Measurements from ENCODE around the gene VAMP2. TPM values are rescaled to one million over a fixed set of nuclear protein-coding genes. Genes with fewer than 3 reads are reported as not detected.

Gene VAMP2
- total RNA-seq, 2 donors from 2014 or later: 32.1 to 32.2 TPM

DNA sequence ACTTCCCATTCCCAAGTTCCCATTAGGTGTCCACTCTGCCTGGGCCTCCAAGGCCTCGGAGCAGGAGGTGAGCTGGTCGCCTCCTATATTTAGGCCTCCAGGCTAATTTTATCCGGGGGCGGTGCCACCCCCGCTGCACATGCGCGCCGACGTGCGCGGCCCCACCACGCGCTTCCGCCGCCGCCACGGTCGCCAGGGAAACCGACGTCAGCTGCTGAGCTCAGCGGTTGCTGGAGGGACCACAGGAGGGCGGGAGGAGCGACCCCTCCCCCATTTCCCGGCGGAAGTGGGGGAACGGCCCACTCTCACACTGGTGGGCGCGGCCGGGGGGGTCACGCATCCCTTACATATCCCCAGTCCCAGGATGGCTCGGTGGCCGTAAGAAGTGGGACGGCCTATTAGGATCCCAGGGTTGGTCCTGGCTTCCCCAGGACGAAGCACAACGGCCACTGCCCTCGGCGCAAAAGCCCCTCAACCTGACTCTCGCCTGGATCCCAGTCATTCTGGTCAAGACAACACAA lies 11.6 kb downstream of the VAMP2 start:
- Histone ChIP-seq H3K9me3 (ENCODE audit: control insufficient read depth, low read length) (no peaks in the 10 kb centered on the region), H3K36me3 (ENCODE audit: control insufficient read depth, insufficient read depth, low read length) (peaks cover 41% of the 10 kb centered on the region), H3K9ac (ENCODE audit: extremely low read depth, low read length, poor library complexity, severe bottlenecking) (peak overlapping the region; percentile 80), H3K4me3 (ENCODE audit: low read length) (peak overlapping the region; percentile 93), H3K4me1 (ENCODE audit: control insufficient read depth, insufficient read depth, low read length) (peaks cover 6% of the 10 kb centered on the region), H3K27ac (ENCODE audit: low read depth, low read length) (peak overlapping the region; percentile 76), H3K27me3 (ENCODE audit: control insufficient read depth, insufficient read depth, low read length, poor library complexity, severe bottlenecking) (no peaks in the 10 kb centered on the region)
- peaks cover 11% of the 10 kb centered on the region for H3K4me1 Mint-ChIP-seq
- H3K4me3 Mint-ChIP-seq: no peak overlapping the region
- peaks cover 27% of the 10 kb centered on the region for H3K36me3 Mint-ChIP-seq (ENCODE audit: low read depth)
- WGBS, 2 experiments (ENCODE audit: insufficient coverage in 1 of 2, insufficient read length in 1 of 2): 2 to 4% methylated on average over 18 to 38 of the region's 38 CpGs
- no peaks in the 10 kb centered on the region for H3K27me3 Mint-ChIP-seq (ENCODE audit: insufficient read depth)
- peak overlapping the region; percentile 92 for H3K27ac Mint-ChIP-seq
- H3K9me3 Mint-ChIP-seq: no peaks in the 10 kb centered on the region
- DNase-seq: peak; percentile 90
- TF ChIP-seq CTCF (conservative IDR thresholded peaks at IDR 0.05): no peak

- WGBS, 2 experiments (ENCODE audit: insufficient coverage in 1 of 2, insufficient read length in 1 of 2): 89 to 91% methylated on average over 12 to 18 of the region's 18 CpGs
- peaks cover under 1% of the 10 kb centered on the region for H3K4me1 ChIP-seq (ENCODE audit: control insufficient read depth, insufficient read depth, low read length)
- H3K36me3 ChIP-seq (ENCODE audit: control insufficient read depth, insufficient read depth, low read length): peaks cover 48% of the 10 kb centered on the region
- DNase-seq: no peak
- peaks cover 11% of the 10 kb centered on the region for H3K4me1 Mint-ChIP-seq
- no peaks in the 10 kb centered on the region for H3K27me3 ChIP-seq (ENCODE audit: control insufficient read depth, insufficient read depth, low read length, poor library complexity, severe bottlenecking)
- TF ChIP-seq CTCF (conservative IDR thresholded peaks at IDR 0.05): no peak
- H3K27ac ChIP-seq (ENCODE audit: low read depth, low read length): peak overlapping the region; percentile 58
- peak overlapping the region; percentile 93 for H3K4me3 ChIP-seq (ENCODE audit: low read length)
- no peaks in the 10 kb centered on the region for H3K27me3 Mint-ChIP-seq (ENCODE audit: insufficient read depth)
- H3K36me3 Mint-ChIP-seq (ENCODE audit: low read depth): peaks cover 32% of the 10 kb centered on the region
- H3K9me3 ChIP-seq (ENCODE audit: control insufficient read depth, low read length): no peaks in the 10 kb centered on the region
- peak overlapping the region; percentile 80 for H3K9ac ChIP-seq (ENCODE audit: extremely low read depth, low read length, poor library complexity, severe bottlenecking)
- no peak overlapping the region for H3K27ac Mint-ChIP-seq
- no peak overlapping the region for H3K4me3 Mint-ChIP-seq
- H3K9me3 Mint-ChIP-seq: no peaks in the 10 kb centered on the region
Observed at GRCh38 chr17:8150194-8151119, 12.3 kb downstream of the VAMP2 start.

GRCh38 chr17:8149419-8150193 lies 13.1 kb downstream of the VAMP2 start:
- H3K36me3 Mint-ChIP-seq (ENCODE audit: low read depth): peaks cover 38% of the 10 kb centered on the region
- H3K27ac ChIP-seq (ENCODE audit: low read depth, low read length): no peak overlapping the region
- no peaks in the 10 kb centered on the region for H3K9me3 Mint-ChIP-seq
- peaks cover 11% of the 10 kb centered on the region for H3K4me1 Mint-ChIP-seq
- no peaks in the 10 kb centered on the region for H3K27me3 ChIP-seq (ENCODE audit: control insufficient read depth, insufficient read depth, low read length, poor library complexity, severe bottlenecking)
- no peaks in the 10 kb centered on the region for H3K27me3 Mint-ChIP-seq (ENCODE audit: insufficient read depth)
- DNase-seq: no peak
- no peak overlapping the region for H3K9ac ChIP-seq (ENCODE audit: extremely low read depth, low read length, poor library complexity, severe bottlenecking)
- no peak overlapping the region for H3K4me3 ChIP-seq (ENCODE audit: low read length)
- no peak for TF ChIP-seq CTCF (conservative IDR thresholded peaks at IDR 0.05)
- WGBS, 2 experiments (ENCODE audit: insufficient coverage in 1 of 2, insufficient read length in 1 of 2): 93 to 97% methylated on average over 22 to 29 of the region's 29 CpGs
- no peak overlapping the region for H3K4me3 Mint-ChIP-seq
- H3K9me3 ChIP-seq (ENCODE audit: control insufficient read depth, low read length): no peaks in the 10 kb centered on the region
- H3K4me1 ChIP-seq (ENCODE audit: control insufficient read depth, insufficient read depth, low read length): no peaks in the 10 kb centered on the region
- H3K36me3 ChIP-seq (ENCODE audit: control insufficient read depth, insufficient read depth, low read length): peaks cover 53% of the 10 kb centered on the region
- H3K27ac Mint-ChIP-seq: no peak overlapping the region

All from endodermal cell (in vitro differentiated cells).